OCI-LY7 (cell line): ENCODE data around the gene COL10A1. TPM values are rescaled to one million over a fixed set of nuclear protein-coding genes. Genes with fewer than 3 reads are reported as not detected.

Experiments
- BruUV-seq: library from RNA; stranded (reverse); fragments of 400-500 nt; replicated peaks from 2 replicates; lab custom pipeline; 2021; lab: Mats Ljungman, UMichigan
- CTCF ChIA-PET: fragments of 300-600 bp; sonication (Branson Sonifier 250); formaldehyde crosslinking; loops from one replicate; lab custom pipeline; 2022; ENCODE audit warnings: antibody characterized with exemption; ENCODE audit not compliant: unreplicated experiment; lab: Charles Lee
- POLR2A ChIA-PET: fragments of 300-600 bp; sonication (Branson Sonifier 250); formaldehyde crosslinking; loops from one replicate; lab custom pipeline; 2022; ENCODE audit warnings: antibody characterized with exemption; lab: Charles Lee
- DNase-seq: peaks from one replicate; pipeline ENCODE4 v3.0.0-alpha.2; 2015; ENCODE audit warnings: low spot score
- H2AFZ ChIP-seq: fragments of 200-600 bp; sonication (generic), shearing (Covaris generic); 2 replicates; pipeline ENCODE4 v1.6.1; 2014; ENCODE audit warnings: mild to moderate bottlenecking, antibody characterized with exemption, low read length, moderate library complexity
- H3K27ac ChIP-seq: fragments of 200-600 bp; sonication (generic); 2 replicates; pipeline ENCODE4 v1.5.1; 2014; ENCODE audit warnings: mixed run types, low read depth, mild to moderate bottlenecking, moderate library complexity, low read length, inconsistent platforms; ENCODE audit not compliant: poor library complexity, severe bottlenecking
- H3K36me3 ChIP-seq: fragments of 200-600 bp; sonication (generic); 2 replicates; pipeline ENCODE4 v1.6.1; 2014; ENCODE audit warnings: mild to moderate bottlenecking, antibody characterized with exemption, low read length, moderate library complexity, mixed read lengths; ENCODE audit not compliant: insufficient read depth
- H3K4me1 ChIP-seq: fragments of 200-600 bp; sonication (generic); 2 replicates; pipeline ENCODE4 v1.5.1; 2014; ENCODE audit warnings: mild to moderate bottlenecking, low read length; ENCODE audit not compliant: insufficient read depth, poor library complexity, severe bottlenecking
- H3K4me2 ChIP-seq: fragments of 200-600 bp; sonication (generic); 2 replicates; pipeline ENCODE4 v1.6.1; 2014; ENCODE audit warnings: mild to moderate bottlenecking, low read length
- H3K4me3 ChIP-seq: fragments of 200-600 bp; sonication (generic); 2 replicates; pipeline ENCODE4 v1.5.1; 2014; ENCODE audit warnings: mild to moderate bottlenecking, low read depth, low read length; ENCODE audit not compliant: poor library complexity, severe bottlenecking
- H3K79me2 ChIP-seq: fragments of 200-600 bp; sonication (generic); 2 replicates; pipeline ENCODE4 v1.6.1; 2016; ENCODE audit warnings: low read depth, mild to moderate bottlenecking, low read length, moderate library complexity, mixed read lengths; ENCODE audit not compliant: insufficient read depth
- H3K9me2 ChIP-seq: fragments of 200-600 bp; sonication (generic); 2 replicates; pipeline ENCODE4 v1.6.1; 2016; ENCODE audit warnings: mild to moderate bottlenecking, low read length, mixed read lengths; ENCODE audit not compliant: insufficient read depth
- H3K9me3 ChIP-seq: fragments of 200-600 bp; sonication (generic); 2 replicates; pipeline ENCODE4 v1.6.1; 2014; ENCODE audit warnings: mild to moderate bottlenecking, mixed run types, low read length, mixed read lengths
- H4K20me1 ChIP-seq: fragments of 200-600 bp; sonication (generic); 2 replicates; pipeline ENCODE4 v1.6.1; 2014; ENCODE audit warnings: mild to moderate bottlenecking, antibody characterized with exemption, low read length, moderate library complexity, mixed read lengths; ENCODE audit not compliant: insufficient read depth
- EZH2phosphoT487 ChIP-seq: fragments of 200-600 bp; sonication (generic); IDR thresholded peaks from 2 replicates; pipeline ENCODE4 v1.6.1; 2018; ENCODE audit warnings: low read depth, borderline replicate concordance, mild to moderate bottlenecking, mixed run types, antibody characterized with exemption, low read length, moderate library complexity, mixed read lengths
- intact Hi-C: fragments of 100-400 bp; cut with micrococcal nuclease; formaldehyde crosslinking; loops from one replicate; pipeline ENCODE4 v1.10.0; 2022; ENCODE audit not compliant: unreplicated experiment
- total RNA-seq, 2 experiments: library from RNA; depleted of rRNA in 1 of 2; stranded (reverse); fragments of >200 nt in 1 of 2; shearing (Covaris generic) in 1 of 2; gene quantifications; 2 replicates each; pipeline ENCODE4 v1.2.3, GENCODE V29; 2014 to 2022
- TF ChIP-seq, protein P1 (sequence below): fragments of 200-600 bp; sonication (generic); conservative IDR thresholded peaks from 2 replicates; pipeline ENCODE4 v1.5.1; 2014; ENCODE audit warnings: mild to moderate bottlenecking, antibody characterized with exemption, low read length, moderate library complexity, mixed read lengths

Gene COL10A1
- total RNA-seq, 2 experiments from 2014 or later: not detected

DNA sequence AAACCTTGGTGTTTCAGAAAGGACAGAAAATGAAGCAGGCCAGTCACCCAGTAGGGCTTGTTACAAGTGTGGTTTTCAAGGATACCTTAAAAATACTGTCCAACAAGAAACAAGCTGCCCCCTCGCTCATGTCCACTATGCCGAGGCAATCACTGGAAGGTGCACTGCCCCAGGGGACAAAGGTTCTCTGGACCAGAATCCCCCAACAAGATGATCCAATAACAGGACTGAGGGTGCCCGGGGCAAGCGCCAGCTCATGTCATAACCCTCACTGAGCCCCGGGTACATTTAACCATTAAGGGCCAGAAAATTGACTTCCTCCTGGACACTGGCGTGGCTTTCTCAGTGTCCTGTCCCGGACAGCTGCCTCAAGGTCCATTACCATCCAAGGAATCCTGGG, 31.9 kb downstream of the COL10A1 start:
- no peak overlapping the region for H3K4me3 ChIP-seq
- peaks cover 13% of the 10 kb centered on the region; the same call in 1 of the 2 replicates for H3K9me3 ChIP-seq
- 0 out of 2 replicates have a peak, but pooled peaks cover 3% of the 10 kb centered on the region for H3K36me3 ChIP-seq
- intact Hi-C loops: no loop called here
- DNase-seq: no peak
- H4K20me1 ChIP-seq: no peaks in the 10 kb centered on the region
- H3K4me2 ChIP-seq: no peak overlapping the region
- H3K4me1 ChIP-seq: peaks cover 7% of the 10 kb centered on the region
- TF ChIP-seq EZH2phosphoT487: no peak
- TF ChIP-seq, protein P1, sequence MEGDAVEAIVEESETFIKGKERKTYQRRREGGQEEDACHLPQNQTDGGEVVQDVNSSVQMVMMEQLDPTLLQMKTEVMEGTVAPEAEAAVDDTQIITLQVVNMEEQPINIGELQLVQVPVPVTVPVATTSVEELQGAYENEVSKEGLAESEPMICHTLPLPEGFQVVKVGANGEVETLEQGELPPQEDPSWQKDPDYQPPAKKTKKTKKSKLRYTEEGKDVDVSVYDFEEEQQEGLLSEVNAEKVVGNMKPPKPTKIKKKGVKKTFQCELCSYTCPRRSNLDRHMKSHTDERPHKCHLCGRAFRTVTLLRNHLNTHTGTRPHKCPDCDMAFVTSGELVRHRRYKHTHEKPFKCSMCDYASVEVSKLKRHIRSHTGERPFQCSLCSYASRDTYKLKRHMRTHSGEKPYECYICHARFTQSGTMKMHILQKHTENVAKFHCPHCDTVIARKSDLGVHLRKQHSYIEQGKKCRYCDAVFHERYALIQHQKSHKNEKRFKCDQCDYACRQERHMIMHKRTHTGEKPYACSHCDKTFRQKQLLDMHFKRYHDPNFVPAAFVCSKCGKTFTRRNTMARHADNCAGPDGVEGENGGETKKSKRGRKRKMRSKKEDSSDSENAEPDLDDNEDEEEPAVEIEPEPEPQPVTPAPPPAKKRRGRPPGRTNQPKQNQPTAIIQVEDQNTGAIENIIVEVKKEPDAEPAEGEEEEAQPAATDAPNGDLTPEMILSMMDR: no peak
- no peak overlapping the region for H3K27ac ChIP-seq
- POLR2A ChIA-PET: no interaction called here
- no peaks in the 10 kb centered on the region for H3K79me2 ChIP-seq
- CTCF ChIA-PET: no interaction called here
- no peak overlapping the region for H2AFZ ChIP-seq
- BruUV-seq: no TSS peak
- H3K9me2 ChIP-seq: no peaks in the 10 kb centered on the region

DNA sequence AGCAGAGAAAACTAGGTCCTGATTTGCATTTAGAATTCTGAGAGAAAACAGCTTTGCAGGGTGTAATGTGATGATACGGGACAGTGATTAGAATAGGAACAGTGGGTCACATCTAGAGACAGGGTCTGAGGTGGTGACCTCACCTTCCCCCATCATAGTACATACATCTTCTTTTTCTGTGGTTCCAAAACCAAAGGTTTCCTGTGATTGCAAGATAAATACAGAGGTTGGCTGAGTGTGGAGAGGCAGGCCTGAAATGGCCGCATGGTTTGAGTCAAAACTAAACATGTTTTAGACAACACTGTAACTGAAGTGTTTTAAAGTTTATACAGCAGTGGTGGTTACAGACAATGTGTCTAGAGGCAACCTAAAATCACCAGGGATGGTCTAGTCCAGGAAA, 35.7 kb downstream of the COL10A1 start:
- H3K4me1 ChIP-seq: peaks cover 6% of the 10 kb centered on the region
- H3K27ac ChIP-seq: no peak overlapping the region
- ChIA-PET POLR2A (interaction anchor here (1.2 kb wide), 1 partner anchor 88 kb away, joined by 3 read pairs; no protein-coding TSS in a partner anchor), CTCF (no interaction called here)
- H2AFZ ChIP-seq: no peak overlapping the region
- no peaks in the 10 kb centered on the region for H3K36me3 ChIP-seq
- H3K4me2 ChIP-seq: no peak overlapping the region
- no peak overlapping the region for H3K4me3 ChIP-seq
- TF ChIP-seq, protein P1: no peak
- TF ChIP-seq EZH2phosphoT487: no peak
- intact Hi-C loops: no loop called here
- H3K79me2 ChIP-seq: no peaks in the 10 kb centered on the region
- H3K9me3 ChIP-seq: 0 out of 2 replicates have a peak, but pooled peaks cover 3% of the 10 kb centered on the region
- DNase-seq: no peak
- no peaks in the 10 kb centered on the region for H3K9me2 ChIP-seq
- BruUV-seq: no TSS peak
- H4K20me1 ChIP-seq: no peaks in the 10 kb centered on the region

- CTCF ChIA-PET: no interaction called here
- Histone ChIP-seq H3K4me1 (peaks cover 6% of the 10 kb centered on the region), H2AFZ (no peak overlapping the region), H3K4me3 (no peak overlapping the region), H3K9me3 (no peaks in the 10 kb centered on the region), H3K9me2 (no peaks in the 10 kb centered on the region), H4K20me1 (no peaks in the 10 kb centered on the region), H3K27ac (no peak overlapping the region), H3K4me2 (no peak overlapping the region), H3K36me3 (no peaks in the 10 kb centered on the region), H3K79me2 (no peaks in the 10 kb centered on the region)
- no peak for DNase-seq
- BruUV-seq: no TSS peak
- TF ChIP-seq EZH2phosphoT487: no peak
- TF ChIP-seq, protein P1: no peak
- POLR2A ChIA-PET: interaction anchor here (0.7 to 1.0 kb wide), 5 partner anchors 12 to 315 kb away, joined by 3 to 5 read pairs (median 3); partner anchors contain the start of gene NT5DC1
- intact Hi-C loops: no loop called here
Observed at GRCh38 chr6:116088946-116089345, 37.0 kb downstream of the COL10A1 start.
